ENCODE data around the gene TBK1.

GRCh38 chr12:64411427-64411826, 40.5 kb upstream of the TBK1 start:
- TF ChIP-seq ATF2 (IDR thresholded peaks at IDR 0.05; ENCODE audit: low read length) (no peak), POLR2AphosphoS5 (IDR thresholded peaks at IDR 0.05; ENCODE audit: low read length) (no peak), ETV6 (conservative IDR thresholded peaks at IDR 0.05 in 1 of 2, IDR thresholded peaks at IDR 0.05 in 1 of 2; ENCODE audit: borderline replicate concordance in 1 of 2, low read depth in 1 of 2) (no peak), CTCF (IDR thresholded peaks at IDR 0.05 in 2 of 3, conservative IDR thresholded peaks at IDR 0.05 in 1 of 3; ENCODE audit: control insufficient read depth in 2 of 3, extremely low read depth in 1 of 3, insufficient read depth in 1 of 3, low read depth in 3 of 3, low read length in 3 of 3) (no peak), CEBPB (IDR thresholded peaks at IDR 0.05; ENCODE audit: borderline replicate concordance in 1 of 2, low read depth in 2 of 2, low read length in 2 of 2) (no peak), ZBED1 (IDR thresholded peaks at IDR 0.05; ENCODE audit: borderline replicate concordance) (no peak), POLR2A (IDR thresholded peaks at IDR 0.05; ENCODE audit: low read depth, low read length) (no peak), KDM1A (IDR thresholded peaks at IDR 0.05; ENCODE audit: borderline replicate concordance) (no peak), LARP7 (IDR thresholded peaks at IDR 0.05) (no peak), ZNF592 (IDR thresholded peaks at IDR 0.05) (no peak), CREB1 (IDR thresholded peaks at IDR 0.05; ENCODE audit: low read depth) (no peak)

Data from GM12878 (cell line).